Choroid plexus epithelial cell (primary cell): ENCODE results near the gene NPAS4.

Source experiments
- DNase-seq: peaks from one replicate; pipeline ENCODE4 v3.0.0-alpha.2; 2010; ENCODE audit warnings: low read depth
- H3K4me3 ChIP-seq: 2 replicates; pipeline ENCODE4 v1.5.1; 2011; ENCODE audit warnings: low read depth, mild to moderate bottlenecking, control low read depth, low read length, moderate library complexity
- CTCF ChIP-seq: conservative IDR thresholded peaks from 2 replicates; pipeline ENCODE4 v1.5.1; 2011; ENCODE audit warnings: low read depth, mild to moderate bottlenecking, control low read depth, inconsistent platforms, low read length, moderate library complexity

NPAS4 gene

GRCh38 chr11:66467756-66468155 lies 46.9 kb downstream of the NPAS4 start:
- DNase-seq = no peak
- H3K4me3 ChIP-seq = peak overlapping the region; percentile 68
- no peak for TF ChIP-seq CTCF

GRCh38 chr11:66468691-66469090 lies 47.9 kb downstream of the NPAS4 start:
- TF ChIP-seq CTCF = no peak
- no peak for DNase-seq
- no peak overlapping the region for H3K4me3 ChIP-seq

- H3K4me3 ChIP-seq = no peak overlapping the region
- no peak for DNase-seq
- no peak for TF ChIP-seq CTCF
These were observed 48.6 kb downstream of the NPAS4 start for GRCh38 chr11:66469441-66469840.

GRCh38 chr11:66470015-66470414 lies 49.2 kb downstream of the NPAS4 start:
- DNase-seq = no peak
- TF ChIP-seq CTCF = no peak
- H3K4me3 ChIP-seq = no peak overlapping the region

- DNase-seq = no peak
- H3K4me3 ChIP-seq = no peak overlapping the region
- no peak for TF ChIP-seq CTCF
These were observed 50.3 kb downstream of the NPAS4 start for GRCh38 chr11:66471142-66471541.

GRCh38 chr11:66472054-66472453 lies 51.2 kb downstream of the NPAS4 start:
- no peak for TF ChIP-seq CTCF
- DNase-seq = no peak
- no peak overlapping the region for H3K4me3 ChIP-seq

GRCh38 chr11:66473167-66473566 lies 52.3 kb downstream of the NPAS4 start:
- DNase-seq = no peak
- TF ChIP-seq CTCF = no peak
- H3K4me3 ChIP-seq = no peak overlapping the region
